MM.1S (cell line): ENCODE measurements around the gene RNF25.

Experiments
- CTCF ChIP-seq: fragments of 300-600 bp; sonication (generic); IDR thresholded peaks from 2 replicates; pipeline ENCODE4 v1.5.1; 2016; ENCODE audit warnings: antibody characterized with exemption, low read length, mixed read lengths
- EZH2 ChIP-seq: fragments of 300-600 bp; sonication (generic); optimal IDR thresholded peaks from 2 replicates; pipeline ENCODE3; 2017; ENCODE audit warnings: low read depth, mild to moderate bottlenecking, antibody characterized with exemption, low read length, mixed read lengths

DNA sequence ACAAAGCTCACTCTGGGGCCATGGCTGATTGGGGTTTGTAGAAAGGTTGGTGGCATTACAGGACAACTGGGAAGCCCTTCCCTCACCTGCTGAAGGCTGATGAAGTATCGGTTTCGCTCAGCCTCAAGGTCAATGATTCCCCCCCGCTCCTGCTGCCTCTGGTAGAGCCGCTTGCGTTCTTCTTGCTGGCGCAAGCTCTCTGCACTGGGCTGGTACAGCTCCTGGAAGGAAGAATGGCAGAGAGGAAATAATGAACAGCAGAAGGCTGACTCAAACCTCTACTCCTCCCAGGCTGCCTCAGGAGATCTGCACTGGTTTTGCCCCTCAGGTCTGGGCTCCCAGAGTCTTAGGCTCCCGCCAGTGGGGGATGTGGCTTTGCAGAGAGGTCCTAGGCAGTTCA lies 7.1 kb downstream of the RNF25 start:
- TF ChIP-seq CTCF (no peak), EZH2 (no peak)
